Prostate gland (tissue), 2 donors: ENCODE measurements around the gene KCNJ2.

Source experiments
- CTCF ChIP-seq, 4 experiments: fragments of 200-600 bp in 2 of 4; fragments of 450-650 bp in 2 of 4; sonication (generic) in 2 of 4; IDR thresholded peaks; 1 replicate in 3 of 4; 2 replicates in 1 of 4; pipeline ENCODE4 v1.5.1; 2016 to 2019; ENCODE audit warnings: antibody characterized with exemption in 4 of 4, mild to moderate bottlenecking in 2 of 4, moderate library complexity in 2 of 4
- POLR2A ChIP-seq: fragments of 450-650 bp; IDR thresholded peaks from one replicate; pipeline ENCODE4 v1.6.1; 2016; ENCODE audit warnings: antibody characterized with exemption, mild to moderate bottlenecking

GRCh38 chr17:70161519-70161918 is 7.8 kb upstream of the KCNJ2 start:
- TF ChIP-seq CTCF (IDR thresholded peaks at IDR 0.05), result no peak
- TF ChIP-seq POLR2A, result no peak
